Coronary artery (tissue), 2 donors: ENCODE measurements around the gene KCNJ15.

ENCODE experiments used
- DNase-seq: peaks from one replicate; pipeline ENCODE4 v3.0.0-alpha.2; 2017; ENCODE audit warnings: low spot score
- H3K27ac ChIP-seq, 2 donors: fragments of 200-600 bp; sonication (generic); one replicate each; pipeline ENCODE4 v1.5.1; 2016 to 2019
- H3K4me3 ChIP-seq: fragments of 200-600 bp; sonication (generic); 2 replicates; pipeline ENCODE4 v1.5.1; 2016; ENCODE audit warnings: mild to moderate bottlenecking, moderate library complexity
- CTCF ChIP-seq: fragments of 200-600 bp; sonication (generic); IDR thresholded peaks from one replicate; pipeline ENCODE4 v1.5.1; 2019; ENCODE audit warnings: antibody characterized with exemption

The KCNJ15 gene

GRCh38 chr21:38346286-38346685, 89.5 kb downstream of the KCNJ15 start:
- Histone ChIP-seq H3K4me3 (no peak overlapping the region), H3K27ac (no peak overlapping the region)
- DNase-seq = peak; percentile 54
- no peak for TF ChIP-seq CTCF

- no peak for TF ChIP-seq CTCF
- DNase-seq = peak; percentile 50
- no peak overlapping the region for H3K4me3 ChIP-seq
- peak overlapping the region; percentile 53 to 60 for H3K27ac ChIP-seq
Measured at GRCh38 chr21:38349111-38349746, 92.4 kb downstream of the KCNJ15 start.

- Histone ChIP-seq H3K27ac (peak overlapping the region; percentile 2 to 60), H3K4me3 (no peak overlapping the region)
- no peak for TF ChIP-seq CTCF
- DNase-seq = no peak
Measured at GRCh38 chr21:38349977-38350376, 93.2 kb downstream of the KCNJ15 start.

GRCh38 chr21:38350684-38351083, 93.9 kb downstream of the KCNJ15 start:
- no peak for DNase-seq
- Histone ChIP-seq H3K4me3 (no peak overlapping the region), H3K27ac (peak overlapping the region in 1 of 2 donors; percentile 31)
- no peak for TF ChIP-seq CTCF

- Histone ChIP-seq H3K4me3 (no peak overlapping the region), H3K27ac (peak overlapping the region; percentile 38 to 50)
- no peak for TF ChIP-seq CTCF
- DNase-seq = no peak
Measured at GRCh38 chr21:38351176-38351959, 94.6 kb downstream of the KCNJ15 start.

- DNase-seq = no peak
- Histone ChIP-seq H3K4me3 (no peak overlapping the region), H3K27ac (peak overlapping the region; percentile 38 to 50)
- TF ChIP-seq CTCF = no peak
Measured at GRCh38 chr21:38351961-38352521, 95.2 kb downstream of the KCNJ15 start.
